ENCODE data around the gene IFI27L2.

Gene IFI27L2

GRCh38 chr14:94125659-94126418 lies 3.6 kb downstream of the IFI27L2 start:
- peaks cover 21% of the 10 kb centered on the region for H3K4me1 Mint-ChIP-seq
- TF ChIP-seq CTCF (IDR thresholded peaks at IDR 0.05) = no peak
- no peak overlapping the region for H3K27ac Mint-ChIP-seq
- peaks cover 25% of the 10 kb centered on the region for H3K27me3 Mint-ChIP-seq (ENCODE audit: low read depth, poor library complexity)
- no peak for DNase-seq
- no peaks in the 10 kb centered on the region for H3K36me3 Mint-ChIP-seq (ENCODE audit: low read depth)
- no peak overlapping the region for H3K4me3 Mint-ChIP-seq
- H3K9me3 Mint-ChIP-seq = peaks cover 22% of the 10 kb centered on the region

- Mint-ChIP-seq H3K36me3 (ENCODE audit: low read depth) (no peaks in the 10 kb centered on the region), H3K4me3 (no peak overlapping the region), H3K9me3 (peaks cover 28% of the 10 kb centered on the region), H3K4me1 (peaks cover 12% of the 10 kb centered on the region), H3K27me3 (ENCODE audit: low read depth, poor library complexity) (peaks cover 27% of the 10 kb centered on the region), H3K27ac (no peak overlapping the region)
- no peak for TF ChIP-seq CTCF (IDR thresholded peaks at IDR 0.05)
- no peak for DNase-seq
Measured at GRCh38 chr14:94124582-94125377, 4.6 kb downstream of the IFI27L2 start.

GRCh38 chr14:94123868-94124267 lies 5.5 kb downstream of the IFI27L2 start:
- no peaks in the 10 kb centered on the region for H3K36me3 Mint-ChIP-seq (ENCODE audit: low read depth)
- H3K9me3 Mint-ChIP-seq = peaks cover 34% of the 10 kb centered on the region
- TF ChIP-seq CTCF (IDR thresholded peaks at IDR 0.05) = no peak
- DNase-seq = no peak
- peaks cover 5% of the 10 kb centered on the region for H3K4me1 Mint-ChIP-seq
- no peak overlapping the region for H3K4me3 Mint-ChIP-seq
- H3K27ac Mint-ChIP-seq = no peak overlapping the region
- H3K27me3 Mint-ChIP-seq (ENCODE audit: low read depth, poor library complexity) = peaks cover 25% of the 10 kb centered on the region

- no peaks in the 10 kb centered on the region for H3K4me1 Mint-ChIP-seq
- H3K4me3 Mint-ChIP-seq = no peak overlapping the region
- TF ChIP-seq CTCF (IDR thresholded peaks at IDR 0.05) = no peak
- DNase-seq = no peak
- peaks cover 21% of the 10 kb centered on the region for H3K27me3 Mint-ChIP-seq (ENCODE audit: low read depth, poor library complexity)
- H3K9me3 Mint-ChIP-seq = peaks cover 34% of the 10 kb centered on the region
- no peaks in the 10 kb centered on the region for H3K36me3 Mint-ChIP-seq (ENCODE audit: low read depth)
- H3K27ac Mint-ChIP-seq = no peak overlapping the region
Measured at GRCh38 chr14:94123296-94123695, 6.1 kb downstream of the IFI27L2 start.

GRCh38 chr14:94122438-94122837 lies 7.0 kb downstream of the IFI27L2 start:
- Mint-ChIP-seq H3K4me3 (no peak overlapping the region), H3K27me3 (ENCODE audit: low read depth, poor library complexity) (peaks cover 21% of the 10 kb centered on the region), H3K36me3 (ENCODE audit: low read depth) (no peaks in the 10 kb centered on the region), H3K27ac (no peak overlapping the region), H3K9me3 (peaks cover 34% of the 10 kb centered on the region), H3K4me1 (peaks cover 5% of the 10 kb centered on the region)
- no peak for DNase-seq
- TF ChIP-seq CTCF (IDR thresholded peaks at IDR 0.05) = no peak

All from nephron progenitor cell (in vitro differentiated cells).